Thoracic aorta (tissue), 2 donors: ENCODE measurements around the gene MAN2A2. TPM values are rescaled to one million over a fixed set of nuclear protein-coding genes. Genes with fewer than 3 reads are reported as not detected.

Experiments
- ATAC-seq: fragments of 150-250 bp; one replicate; pipeline ENCODE4 v1.8.0; 2017; ENCODE audit warnings: low read depth; ENCODE audit not compliant: insufficient number of reproducible peaks, low FRiP score
- DNase-seq: peaks from one replicate; pipeline ENCODE4 v3.0.0-alpha.2; 2020; ENCODE audit warnings: low spot score
- H3K27ac ChIP-seq, 2 donors: fragments of 200-600 bp; sonication (generic); 1 replicate in 1 of 2; 2 replicates in 1 of 2; pipeline ENCODE4 v1.5.1; 2016; ENCODE audit warnings: mild to moderate bottlenecking in 2 of 2, moderate library complexity in 2 of 2
- H3K27me3 ChIP-seq: fragments of 200-600 bp; sonication (generic); replicated peaks from 2 replicates; pipeline ENCODE4 v1.6.0; 2016; ENCODE audit warnings: mild to moderate bottlenecking; ENCODE audit not compliant: insufficient read depth
- H3K36me3 ChIP-seq: fragments of 200-600 bp; sonication (generic); one replicate; pipeline ENCODE4 v1.5.1; 2016
- H3K4me1 ChIP-seq, 2 donors: fragments of 200-600 bp; sonication (generic); 1 replicate in 1 of 2; 2 replicates in 1 of 2; pipeline versions ENCODE4 v1.5.1 to v1.6.0; 2016; ENCODE audit warnings: low read depth in 2 of 2, mild to moderate bottlenecking in 1 of 2; ENCODE audit not compliant: control insufficient read depth in 1 of 2
- H3K4me3 ChIP-seq: fragments of 200-600 bp; sonication (generic); 2 replicates; pipeline ENCODE4 v1.5.1; 2016; ENCODE audit warnings: mild to moderate bottlenecking
- H3K9me3 ChIP-seq: fragments of 200-600 bp; sonication (generic); 2 replicates; pipeline ENCODE4 v1.5.1; 2016
- total RNA-seq, 2 donors: library from RNA; depleted of rRNA; stranded (reverse); fragments of >200 nt; gene quantifications; one replicate each; pipeline versions ENCODE4 v1.1.0 to v1.2.3, GENCODE V29; 2016
- TF ChIP-seq, protein P1 (sequence below): fragments of 200-600 bp; sonication (generic); IDR thresholded peaks from one replicate; pipeline ENCODE4 v1.5.1; 2019; ENCODE audit warnings: antibody characterized with exemption

MAN2A2 gene
- total RNA-seq, 2 donors from 2014 or later, result 59.7 to 68.4 TPM

DNA sequence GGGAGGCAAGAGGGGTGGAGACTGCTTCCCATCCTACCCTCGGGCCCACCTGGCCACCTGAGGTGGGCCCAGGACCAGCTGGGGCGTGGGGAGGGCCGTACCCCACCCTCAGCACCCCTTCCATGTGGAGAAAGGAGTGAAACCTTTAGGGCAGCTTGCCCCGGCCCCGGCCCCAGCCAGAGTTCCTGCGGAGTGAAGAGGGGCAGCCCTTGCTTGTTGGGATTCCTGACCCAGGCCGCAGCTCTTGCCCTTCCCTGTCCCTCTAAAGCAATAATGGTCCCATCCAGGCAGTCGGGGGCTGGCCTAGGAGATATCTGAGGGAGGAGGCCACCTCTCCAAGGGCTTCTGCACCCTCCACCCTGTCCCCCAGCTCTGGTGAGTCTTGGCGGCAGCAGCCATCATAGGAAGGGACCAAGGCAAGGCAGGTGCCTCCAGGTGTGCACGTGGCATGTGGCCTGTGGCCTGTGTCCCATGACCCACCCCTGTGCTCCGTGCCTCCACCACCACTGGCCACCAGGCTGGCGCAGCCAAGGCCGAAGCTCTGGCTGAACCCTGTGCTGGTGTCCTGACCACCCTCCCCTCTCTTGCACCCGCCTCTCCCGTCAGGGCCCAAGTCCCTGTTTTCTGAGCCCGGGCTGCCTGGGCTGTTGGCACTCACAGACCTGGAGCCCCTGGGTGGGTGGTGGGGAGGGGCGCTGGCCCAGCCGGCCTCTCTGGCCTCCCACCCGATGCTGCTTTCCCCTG is 21.0 kb upstream of the MAN2A2 start:
- H3K27ac ChIP-seq, result peak overlapping the region in 1 of 2 donors; percentile 98
- TF ChIP-seq, protein P1, sequence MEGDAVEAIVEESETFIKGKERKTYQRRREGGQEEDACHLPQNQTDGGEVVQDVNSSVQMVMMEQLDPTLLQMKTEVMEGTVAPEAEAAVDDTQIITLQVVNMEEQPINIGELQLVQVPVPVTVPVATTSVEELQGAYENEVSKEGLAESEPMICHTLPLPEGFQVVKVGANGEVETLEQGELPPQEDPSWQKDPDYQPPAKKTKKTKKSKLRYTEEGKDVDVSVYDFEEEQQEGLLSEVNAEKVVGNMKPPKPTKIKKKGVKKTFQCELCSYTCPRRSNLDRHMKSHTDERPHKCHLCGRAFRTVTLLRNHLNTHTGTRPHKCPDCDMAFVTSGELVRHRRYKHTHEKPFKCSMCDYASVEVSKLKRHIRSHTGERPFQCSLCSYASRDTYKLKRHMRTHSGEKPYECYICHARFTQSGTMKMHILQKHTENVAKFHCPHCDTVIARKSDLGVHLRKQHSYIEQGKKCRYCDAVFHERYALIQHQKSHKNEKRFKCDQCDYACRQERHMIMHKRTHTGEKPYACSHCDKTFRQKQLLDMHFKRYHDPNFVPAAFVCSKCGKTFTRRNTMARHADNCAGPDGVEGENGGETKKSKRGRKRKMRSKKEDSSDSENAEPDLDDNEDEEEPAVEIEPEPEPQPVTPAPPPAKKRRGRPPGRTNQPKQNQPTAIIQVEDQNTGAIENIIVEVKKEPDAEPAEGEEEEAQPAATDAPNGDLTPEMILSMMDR, result no peak
- peaks cover 48% of the 10 kb centered on the region for H3K36me3 ChIP-seq
- no peak overlapping the region for H3K4me3 ChIP-seq
- no peaks in the 10 kb centered on the region for H3K9me3 ChIP-seq
- peaks cover 28 to 32% of the 10 kb centered on the region in 2 donors for H3K4me1 ChIP-seq
- H3K27me3 ChIP-seq, result no peaks in the 10 kb centered on the region
- DNase-seq, result no peak
- ATAC-seq, result no peak

DNA sequence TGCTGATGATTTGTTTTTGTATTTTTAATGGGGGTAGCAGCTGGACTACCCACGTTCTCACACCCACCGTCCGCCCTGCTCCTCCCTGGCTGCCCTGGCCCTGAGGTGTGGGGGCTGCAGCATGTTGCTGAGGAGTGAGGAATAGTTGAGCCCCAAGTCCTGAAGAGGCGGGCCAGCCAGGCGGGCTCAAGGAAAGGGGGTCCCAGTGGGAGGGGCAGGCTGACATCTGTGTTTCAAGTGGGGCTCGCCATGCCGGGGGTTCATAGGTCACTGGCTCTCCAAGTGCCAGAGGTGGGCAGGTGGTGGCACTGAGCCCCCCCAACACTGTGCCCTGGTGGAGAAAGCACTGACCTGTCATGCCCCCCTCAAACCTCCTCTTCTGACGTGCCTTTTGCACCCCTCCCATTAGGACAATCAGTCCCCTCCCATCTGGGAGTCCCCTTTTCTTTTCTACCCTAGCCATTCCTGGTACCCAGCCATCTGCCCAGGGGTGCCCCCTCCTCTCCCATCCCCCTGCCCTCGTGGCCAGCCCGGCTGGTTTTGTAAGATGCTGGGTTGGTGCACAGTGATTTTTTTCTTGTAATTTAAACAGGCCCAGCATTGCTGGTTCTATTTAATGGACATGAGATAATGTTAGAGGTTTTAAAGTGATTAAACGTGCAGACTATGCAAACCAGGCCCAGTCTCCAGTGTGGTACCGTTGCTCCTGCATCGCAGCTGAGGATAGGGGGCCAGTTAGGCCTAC is 20.1 kb upstream of the MAN2A2 start:
- no peak overlapping the region for H3K4me3 ChIP-seq
- no peaks in the 10 kb centered on the region for H3K27me3 ChIP-seq
- peaks cover 28 to 32% of the 10 kb centered on the region in 2 donors for H3K4me1 ChIP-seq
- TF ChIP-seq, protein P1, result no peak
- no peaks in the 10 kb centered on the region for H3K9me3 ChIP-seq
- H3K27ac ChIP-seq, result peak overlapping the region; percentile 88 to 98
- H3K36me3 ChIP-seq, result peaks cover 46% of the 10 kb centered on the region
- ATAC-seq, result no peak
- DNase-seq, result no peak

DNA sequence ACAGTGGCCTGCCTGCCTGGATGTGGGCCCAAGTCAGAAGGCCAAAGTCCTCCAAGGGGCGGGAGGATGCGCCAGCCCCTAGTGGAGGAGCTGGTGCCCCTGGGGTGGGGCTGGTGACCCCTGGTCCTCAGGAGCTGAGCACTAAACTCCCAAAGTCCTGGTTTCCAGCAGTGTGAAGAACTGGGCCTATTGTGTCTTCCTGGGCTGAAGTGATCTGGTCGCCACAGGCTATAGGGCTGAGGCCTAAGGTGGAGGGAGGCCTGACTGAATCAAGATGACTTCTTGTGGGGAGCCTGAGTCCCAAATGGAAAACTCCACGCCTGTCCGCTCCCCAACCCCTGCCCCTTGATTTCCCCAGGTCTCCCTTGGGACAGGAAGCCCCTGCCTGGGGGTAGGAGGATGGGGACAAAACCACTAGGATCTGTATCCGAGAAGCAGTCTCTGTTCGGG is 19.6 kb upstream of the MAN2A2 start:
- Histone ChIP-seq H3K27me3 (no peaks in the 10 kb centered on the region), H3K4me1 (peaks cover 28 to 32% of the 10 kb centered on the region in 2 donors), H3K9me3 (no peaks in the 10 kb centered on the region), H3K36me3 (peaks cover 41% of the 10 kb centered on the region), H3K4me3 (peak overlapping the region; percentile 87), H3K27ac (peak overlapping the region; percentile 88 to 98)
- ATAC-seq (peak; percentile 9), DNase-seq (no peak)
- TF ChIP-seq, protein P1, result no peak

DNA sequence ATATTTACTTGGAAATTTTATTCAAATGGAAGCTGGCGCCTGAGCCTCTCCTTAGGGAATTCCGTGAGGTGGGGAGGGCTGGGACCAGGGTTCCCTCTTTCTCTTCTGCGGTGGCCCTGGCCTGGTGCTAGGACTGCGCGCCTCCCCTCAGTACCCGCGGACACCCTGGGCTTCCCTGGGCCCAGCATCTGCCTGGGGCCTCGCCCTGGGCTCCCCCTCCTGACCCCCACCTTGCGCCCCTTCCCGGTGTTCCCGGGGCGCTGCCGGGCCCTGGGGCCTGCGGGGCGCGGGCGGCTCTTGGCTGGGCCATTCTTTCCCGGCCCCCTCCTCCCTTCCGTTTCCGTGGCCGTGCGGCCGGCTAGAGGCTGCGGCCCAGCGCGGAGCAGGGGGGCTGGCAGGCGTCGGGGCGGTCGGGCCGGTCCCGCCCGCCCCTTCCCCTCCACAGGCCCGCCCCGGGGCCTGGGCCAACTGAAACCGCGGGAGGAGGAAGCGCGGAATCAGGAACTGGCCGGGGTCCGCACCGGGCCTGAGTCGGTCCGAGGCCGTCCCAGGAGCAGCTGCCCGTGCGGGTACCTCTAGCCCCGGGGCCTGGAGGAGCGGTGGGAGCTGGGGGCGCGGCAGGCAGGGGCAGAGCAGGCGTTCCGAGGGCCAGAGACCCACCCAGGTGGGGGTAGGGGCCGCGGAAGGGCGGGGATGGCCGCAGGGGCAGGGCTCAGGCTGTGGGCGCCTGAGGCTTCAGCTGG is 19.0 kb upstream of the MAN2A2 start, which contains the start of gene FES:
FES (plus strand) TSS at position 529 of the 743 bp plus-strand sequence. CDS start 542 bp downstream, outside the sequence.
- peak within 1 kb of the TSS; percentile 88 to 98 for H3K27ac ChIP-seq
- peaks cover 37% of the 10 kb centered on the region for H3K36me3 ChIP-seq
- no peaks in the 10 kb centered on the region for H3K27me3 ChIP-seq
- H3K4me3 ChIP-seq, result peak within 1 kb of the TSS; percentile 87
- peaks cover 28 to 32% of the 10 kb centered on the region in 2 donors for H3K4me1 ChIP-seq
- DNase-seq (no peak), ATAC-seq (peak; percentile 50)
- H3K9me3 ChIP-seq, result no peaks in the 10 kb centered on the region
- TF ChIP-seq, protein P1, result no peak
